HL-60 (cell line): ENCODE measurements around the gene ELP2.
"Not testable (repeated sequence)": the region's sequence is repeated elsewhere in the genome, so short reads cannot be mapped to it uniquely, and the experiment has no call there.

Experiments
- GABPA ChIP-seq: IDR thresholded peaks from 2 replicates; pipeline ENCODE4 v1.6.1; 2012; ENCODE audit warnings: low read depth
- POLR2AphosphoS5 ChIP-seq: IDR thresholded peaks from 2 replicates; pipeline ENCODE4 v1.6.1; 2012; ENCODE audit warnings: low read depth
- SPI1 ChIP-seq: IDR thresholded peaks from 2 replicates; pipeline ENCODE4 v1.6.1; 2012; ENCODE audit warnings: low read depth, mild to moderate bottlenecking, borderline replicate concordance
- TF ChIP-seq, protein P1 (sequence below): IDR thresholded peaks from one replicate; pipeline ENCODE4 v1.5.1; 2011; ENCODE audit warnings: low read length, control low read depth, inconsistent platforms; ENCODE audit not compliant: insufficient read depth
- TF ChIP-seq, protein P2 (sequence below): IDR thresholded peaks from 2 replicates; pipeline ENCODE4 v1.6.1; 2012; ENCODE audit warnings: low read depth; ENCODE audit not compliant: insufficient replicate concordance

- TF ChIP-seq POLR2AphosphoS5, GABPA, SPI1: not testable (repeated sequence)
- TF ChIP-seq, protein P1, sequence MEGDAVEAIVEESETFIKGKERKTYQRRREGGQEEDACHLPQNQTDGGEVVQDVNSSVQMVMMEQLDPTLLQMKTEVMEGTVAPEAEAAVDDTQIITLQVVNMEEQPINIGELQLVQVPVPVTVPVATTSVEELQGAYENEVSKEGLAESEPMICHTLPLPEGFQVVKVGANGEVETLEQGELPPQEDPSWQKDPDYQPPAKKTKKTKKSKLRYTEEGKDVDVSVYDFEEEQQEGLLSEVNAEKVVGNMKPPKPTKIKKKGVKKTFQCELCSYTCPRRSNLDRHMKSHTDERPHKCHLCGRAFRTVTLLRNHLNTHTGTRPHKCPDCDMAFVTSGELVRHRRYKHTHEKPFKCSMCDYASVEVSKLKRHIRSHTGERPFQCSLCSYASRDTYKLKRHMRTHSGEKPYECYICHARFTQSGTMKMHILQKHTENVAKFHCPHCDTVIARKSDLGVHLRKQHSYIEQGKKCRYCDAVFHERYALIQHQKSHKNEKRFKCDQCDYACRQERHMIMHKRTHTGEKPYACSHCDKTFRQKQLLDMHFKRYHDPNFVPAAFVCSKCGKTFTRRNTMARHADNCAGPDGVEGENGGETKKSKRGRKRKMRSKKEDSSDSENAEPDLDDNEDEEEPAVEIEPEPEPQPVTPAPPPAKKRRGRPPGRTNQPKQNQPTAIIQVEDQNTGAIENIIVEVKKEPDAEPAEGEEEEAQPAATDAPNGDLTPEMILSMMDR = not testable (repeated sequence)
- TF ChIP-seq, protein P2, sequence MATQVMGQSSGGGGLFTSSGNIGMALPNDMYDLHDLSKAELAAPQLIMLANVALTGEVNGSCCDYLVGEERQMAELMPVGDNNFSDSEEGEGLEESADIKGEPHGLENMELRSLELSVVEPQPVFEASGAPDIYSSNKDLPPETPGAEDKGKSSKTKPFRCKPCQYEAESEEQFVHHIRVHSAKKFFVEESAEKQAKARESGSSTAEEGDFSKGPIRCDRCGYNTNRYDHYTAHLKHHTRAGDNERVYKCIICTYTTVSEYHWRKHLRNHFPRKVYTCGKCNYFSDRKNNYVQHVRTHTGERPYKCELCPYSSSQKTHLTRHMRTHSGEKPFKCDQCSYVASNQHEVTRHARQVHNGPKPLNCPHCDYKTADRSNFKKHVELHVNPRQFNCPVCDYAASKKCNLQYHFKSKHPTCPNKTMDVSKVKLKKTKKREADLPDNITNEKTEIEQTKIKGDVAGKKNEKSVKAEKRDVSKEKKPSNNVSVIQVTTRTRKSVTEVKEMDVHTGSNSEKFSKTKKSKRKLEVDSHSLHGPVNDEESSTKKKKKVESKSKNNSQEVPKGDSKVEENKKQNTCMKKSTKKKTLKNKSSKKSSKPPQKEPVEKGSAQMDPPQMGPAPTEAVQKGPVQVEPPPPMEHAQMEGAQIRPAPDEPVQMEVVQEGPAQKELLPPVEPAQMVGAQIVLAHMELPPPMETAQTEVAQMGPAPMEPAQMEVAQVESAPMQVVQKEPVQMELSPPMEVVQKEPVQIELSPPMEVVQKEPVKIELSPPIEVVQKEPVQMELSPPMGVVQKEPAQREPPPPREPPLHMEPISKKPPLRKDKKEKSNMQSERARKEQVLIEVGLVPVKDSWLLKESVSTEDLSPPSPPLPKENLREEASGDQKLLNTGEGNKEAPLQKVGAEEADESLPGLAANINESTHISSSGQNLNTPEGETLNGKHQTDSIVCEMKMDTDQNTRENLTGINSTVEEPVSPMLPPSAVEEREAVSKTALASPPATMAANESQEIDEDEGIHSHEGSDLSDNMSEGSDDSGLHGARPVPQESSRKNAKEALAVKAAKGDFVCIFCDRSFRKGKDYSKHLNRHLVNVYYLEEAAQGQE = not testable (repeated sequence)
Measured at GRCh38 chr18:36116771-36117170, 12.9 kb upstream of the ELP2 start.
